Activated gamma-delta T cell treated with anti-CD3 and anti-CD28 coated beads, Interleukin-2, amount 50 U/mL, for 16 hours (primary cell): ENCODE results near the gene PLEKHA4.

Experiments used
- DNase-seq: peaks from one replicate; pipeline ENCODE4 v3.0.0-alpha.2; 2020; ENCODE audit warnings: low read depth

PLEKHA4 gene

DNA sequence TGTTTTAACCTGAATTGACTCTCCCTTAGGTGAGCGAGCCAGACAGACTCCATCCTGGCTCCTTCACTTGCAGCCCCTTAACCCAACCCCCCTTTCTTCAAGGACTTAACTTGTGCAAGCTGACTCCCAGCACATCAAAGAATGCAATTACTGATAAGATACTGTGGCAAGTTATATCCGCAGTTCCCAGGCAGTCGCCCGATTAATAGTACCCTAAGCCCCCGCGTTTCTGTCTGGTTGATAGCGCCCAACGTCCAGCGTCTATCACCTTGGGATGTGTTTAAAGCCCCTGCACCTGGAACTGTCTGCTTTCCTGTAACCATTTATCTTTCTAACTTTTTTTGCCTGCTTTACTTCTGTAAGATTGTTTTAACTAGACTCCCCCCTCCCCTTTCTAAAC, 38.3 kb downstream of the PLEKHA4 start:
- no peak for DNase-seq

DNA sequence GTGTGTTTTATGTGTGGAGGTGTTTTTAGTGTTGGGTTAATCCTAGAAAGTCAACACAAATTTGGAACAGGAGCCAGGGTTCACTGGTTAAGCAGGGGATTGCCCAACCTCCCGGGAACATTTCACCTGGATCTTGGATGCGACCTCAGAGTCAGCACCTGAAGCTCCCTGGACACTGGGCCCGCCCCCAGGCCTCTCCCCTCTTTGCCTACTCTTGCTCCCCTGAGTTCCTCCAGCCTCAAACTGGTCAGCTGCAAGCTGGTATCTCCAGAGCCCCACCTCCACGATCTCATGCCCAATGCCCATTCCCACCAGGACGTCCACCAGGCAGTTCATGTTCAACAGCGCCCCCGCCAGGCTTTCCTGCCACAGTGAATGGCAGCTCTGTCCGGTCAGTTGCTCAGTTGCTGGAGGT, 41.8 kb downstream of the PLEKHA4 start:
- DNase-seq, result no peak

DNA sequence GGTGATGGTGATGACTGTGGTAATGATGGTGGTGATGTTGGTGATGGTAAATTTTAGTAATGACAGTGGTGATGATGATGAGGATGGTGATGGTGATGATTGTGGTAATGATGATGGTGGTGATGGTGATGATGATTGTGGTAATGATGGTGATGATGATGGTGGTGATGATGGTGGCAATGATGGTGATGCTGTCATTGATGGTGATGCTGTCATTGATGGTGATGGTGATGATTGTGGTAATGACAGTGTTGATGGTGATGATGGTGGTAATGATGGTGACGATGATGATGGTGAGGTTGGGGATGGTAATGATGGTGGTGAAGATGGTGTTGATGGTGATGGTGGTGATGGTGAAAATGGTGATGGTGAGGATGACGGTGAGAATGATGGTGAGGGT, 45.9 kb downstream of the PLEKHA4 start:
- no peak for DNase-seq

DNA sequence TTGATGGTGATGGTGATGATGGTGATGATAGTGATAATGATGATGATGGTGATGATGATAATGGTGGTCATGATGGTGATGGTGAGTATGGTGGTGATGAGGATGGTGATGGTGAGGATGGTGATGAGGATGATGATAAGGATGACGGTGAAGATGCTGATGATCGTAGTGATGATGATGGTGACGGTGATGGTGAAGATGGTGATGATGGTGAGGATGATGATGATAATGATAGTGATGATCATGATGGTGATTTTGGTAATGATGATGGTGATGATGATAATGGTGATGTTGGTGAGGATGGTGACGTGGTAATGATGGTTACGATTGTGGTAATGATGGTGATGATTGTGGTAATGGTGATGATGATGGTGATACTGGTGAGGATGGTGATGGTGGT, 46.8 kb downstream of the PLEKHA4 start:
- no peak for DNase-seq

DNA sequence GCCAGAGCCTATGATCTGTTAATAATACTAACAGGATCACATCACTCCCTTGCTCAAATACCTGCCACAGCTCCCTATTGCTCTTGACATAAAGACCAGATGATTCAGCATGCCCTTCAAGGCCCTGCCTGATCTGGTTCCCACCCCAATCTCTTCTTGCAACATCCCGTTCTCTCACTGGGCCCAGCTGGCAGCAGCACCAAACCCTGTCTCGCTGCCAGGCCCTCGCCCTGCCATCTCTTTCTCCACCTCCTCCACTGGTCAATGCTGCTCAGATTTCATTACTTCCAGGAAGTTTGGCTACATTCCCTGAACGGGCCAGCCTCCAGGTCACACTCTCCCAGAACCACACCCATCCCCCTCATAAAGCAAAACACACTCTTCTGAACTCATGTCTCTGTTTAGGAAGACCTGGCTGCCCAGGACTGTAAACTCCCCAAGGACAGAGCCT, 49.0 kb downstream of the PLEKHA4 start:
- DNase-seq, result no peak

DNA sequence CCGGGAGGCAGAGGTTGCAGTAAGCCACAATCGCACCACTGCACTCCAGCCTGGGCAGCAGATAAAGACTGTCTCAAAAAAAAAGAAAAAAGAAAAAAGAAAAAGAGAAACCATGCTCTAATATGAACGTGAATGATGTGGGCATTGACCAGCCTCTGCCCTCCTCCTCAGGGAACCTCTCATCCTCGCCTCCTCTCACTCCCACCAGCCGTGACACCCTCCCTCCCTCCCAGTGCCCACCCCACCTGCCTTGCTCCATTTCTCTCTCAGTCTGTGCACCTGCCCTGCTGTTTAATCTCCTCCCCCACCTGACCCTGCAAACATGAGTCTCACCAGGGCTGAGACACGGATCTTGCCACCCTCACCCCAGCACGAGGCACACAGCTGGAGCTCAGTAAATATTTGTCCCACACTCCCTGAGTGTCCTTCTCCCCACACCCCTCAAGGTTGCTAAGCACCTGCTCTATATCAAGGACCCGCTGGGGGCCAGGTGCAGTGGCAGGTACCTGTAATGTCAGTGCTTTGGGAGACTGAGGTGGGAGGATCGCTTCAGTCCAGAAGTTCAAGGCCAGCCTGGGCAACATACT, 50.1 kb downstream of the PLEKHA4 start:
- no peak for DNase-seq

DNA sequence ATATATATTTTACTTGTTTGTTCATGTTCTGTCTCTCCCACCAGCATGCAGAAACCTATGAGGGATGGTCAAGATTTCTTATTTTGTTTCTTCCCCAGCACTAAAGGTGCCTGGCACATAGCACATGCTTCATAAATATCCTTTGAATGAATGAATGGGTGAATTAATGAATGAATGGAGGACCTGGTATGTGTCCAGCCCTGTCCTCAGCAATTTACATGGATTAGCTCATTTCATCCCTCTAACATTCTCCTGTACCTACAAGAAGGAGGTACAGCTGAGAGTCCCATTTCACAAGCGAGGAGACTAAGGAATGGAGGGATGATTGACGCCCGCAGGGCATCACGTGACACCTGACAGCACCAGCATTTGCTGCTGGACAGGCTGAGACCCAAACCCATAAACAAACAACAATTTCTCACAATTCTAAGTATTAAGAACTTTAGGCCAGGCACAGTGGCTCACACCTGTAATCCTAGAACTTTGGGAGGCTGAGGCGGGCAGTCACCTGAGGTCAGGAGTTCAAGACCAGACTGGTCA, 50.8 kb downstream of the PLEKHA4 start:
- DNase-seq, result no peak

DNA sequence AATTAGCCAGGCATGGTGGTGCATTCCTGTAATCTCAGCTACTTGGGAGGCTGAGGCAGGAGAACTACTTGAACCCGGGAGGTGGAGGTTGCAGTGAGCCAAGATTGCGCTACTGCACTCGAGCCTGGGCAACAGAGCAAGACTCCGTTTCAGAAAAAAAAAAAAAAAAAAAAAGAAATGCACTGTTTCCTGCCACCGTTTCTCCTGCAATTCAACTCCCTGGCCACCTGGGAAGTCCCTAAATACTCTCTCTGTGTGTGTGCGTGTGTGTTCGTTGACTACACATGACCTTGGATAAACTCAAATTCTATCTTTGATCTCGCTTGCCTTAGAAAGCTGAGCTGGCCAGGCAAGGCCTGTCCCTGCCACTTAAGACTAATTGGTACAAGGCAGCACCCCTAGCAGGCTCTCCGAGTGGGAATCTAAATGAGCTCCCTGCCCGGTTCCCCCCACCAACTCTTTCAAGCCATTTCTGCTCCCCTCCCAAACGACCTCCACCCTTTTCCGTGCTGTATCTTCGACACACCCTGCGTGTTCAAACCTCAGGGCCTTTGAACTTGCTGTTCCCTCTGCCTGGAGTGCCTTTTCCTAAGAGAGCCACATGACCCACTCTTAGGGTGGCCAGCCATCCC, 52.4 kb downstream of the PLEKHA4 start:
- DNase-seq, result no peak

DNA sequence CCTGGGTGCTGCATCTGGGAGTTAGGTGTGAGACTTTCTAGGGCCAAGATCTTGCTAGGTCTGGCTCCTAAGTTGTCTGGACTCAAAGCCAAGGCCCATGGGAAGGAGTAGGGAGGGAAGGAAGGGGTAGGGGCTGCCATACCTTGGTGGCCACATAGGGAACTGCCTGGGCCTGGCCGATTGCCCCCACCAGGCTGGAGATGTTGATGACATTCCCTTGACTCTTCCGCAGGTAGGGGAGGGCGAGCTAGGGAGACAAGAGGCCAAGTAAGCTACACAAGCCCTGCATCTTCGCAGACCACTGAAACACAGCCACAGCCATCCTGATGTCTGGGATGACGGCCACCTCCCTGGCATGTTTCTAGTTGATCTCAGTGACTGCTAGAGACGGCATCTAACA, 53.5 kb downstream of the PLEKHA4 start:
- no peak for DNase-seq

DNA sequence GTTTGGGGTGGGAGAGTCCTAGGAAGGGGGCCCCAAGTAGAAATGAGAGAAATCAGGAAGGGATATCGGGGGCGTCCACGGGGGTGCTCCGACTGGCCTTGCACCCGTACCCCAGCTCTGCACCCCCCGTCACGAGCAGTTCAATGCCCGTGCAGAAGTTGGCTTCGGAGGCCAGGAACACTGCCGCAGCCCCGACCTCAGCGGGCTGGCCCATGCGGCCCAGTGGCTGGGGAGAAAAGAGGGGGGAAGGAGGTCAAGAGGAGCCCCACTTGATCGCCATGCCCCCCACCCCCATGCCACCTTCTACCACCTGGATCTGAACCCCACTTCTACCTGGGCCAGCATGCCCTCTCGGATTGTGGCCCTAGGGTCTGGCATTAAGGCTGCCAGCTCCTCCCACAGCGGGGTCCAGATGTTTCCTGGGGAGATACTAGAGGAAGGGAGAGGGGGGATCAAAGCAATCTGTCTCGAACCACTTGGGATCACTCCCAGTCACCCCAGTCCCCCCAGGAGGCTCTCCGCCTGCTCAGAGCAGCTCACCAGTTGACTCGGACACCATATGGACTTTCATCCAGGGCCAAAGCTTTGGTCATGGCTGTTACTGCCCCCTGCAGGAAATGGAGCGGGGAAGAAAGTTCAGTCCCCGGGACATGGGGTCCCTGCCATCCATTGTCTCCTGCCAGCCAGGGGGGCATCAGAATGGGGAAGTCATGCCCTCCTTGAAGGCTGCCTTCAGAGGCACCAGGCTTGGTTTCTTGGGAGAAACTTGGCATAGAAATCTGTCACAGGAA, 55.1 kb downstream of the PLEKHA4 start:
- DNase-seq, result no peak

DNA sequence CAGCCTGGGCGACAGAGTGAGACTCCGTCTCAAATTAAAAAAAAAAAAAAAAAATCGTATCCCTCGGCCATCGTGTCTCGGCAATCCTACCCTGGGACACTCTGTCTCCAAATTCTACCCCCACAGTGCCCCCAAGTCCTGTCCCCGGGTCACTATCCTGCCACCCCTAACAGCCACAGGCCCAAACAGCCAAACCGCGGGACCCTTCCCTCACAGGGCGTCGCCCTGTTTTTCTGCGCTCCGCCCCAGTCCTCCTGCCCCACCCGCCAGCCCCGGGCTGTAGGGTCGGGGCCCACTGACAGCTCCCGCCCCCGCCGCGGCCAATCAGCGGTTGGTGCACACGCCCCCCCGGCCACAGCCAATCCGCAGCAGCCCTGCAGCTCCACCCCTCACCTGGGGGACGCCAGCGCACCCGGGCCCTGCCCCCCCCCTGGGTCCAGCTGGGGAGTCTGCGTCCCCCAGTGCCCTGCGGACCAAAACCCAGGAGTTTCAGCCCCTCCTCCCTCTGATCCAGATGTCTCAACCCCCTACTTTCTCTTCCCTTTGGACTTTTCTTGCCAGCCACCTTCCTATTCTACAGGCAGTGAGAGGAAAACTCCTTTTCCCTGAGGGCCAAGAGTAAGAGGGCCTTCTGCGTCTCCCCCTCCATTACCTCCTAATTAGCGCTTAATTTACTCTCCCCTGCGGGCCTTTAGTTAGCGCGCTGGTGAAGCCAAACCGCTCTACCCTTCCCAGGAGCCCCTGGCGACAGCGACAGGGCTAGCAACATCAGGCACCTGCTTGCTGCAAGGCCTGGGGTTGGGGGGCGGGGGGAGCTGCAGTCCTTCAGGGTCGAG, 56.1 kb downstream of the PLEKHA4 start:
- peak; percentile 34 for DNase-seq

DNA sequence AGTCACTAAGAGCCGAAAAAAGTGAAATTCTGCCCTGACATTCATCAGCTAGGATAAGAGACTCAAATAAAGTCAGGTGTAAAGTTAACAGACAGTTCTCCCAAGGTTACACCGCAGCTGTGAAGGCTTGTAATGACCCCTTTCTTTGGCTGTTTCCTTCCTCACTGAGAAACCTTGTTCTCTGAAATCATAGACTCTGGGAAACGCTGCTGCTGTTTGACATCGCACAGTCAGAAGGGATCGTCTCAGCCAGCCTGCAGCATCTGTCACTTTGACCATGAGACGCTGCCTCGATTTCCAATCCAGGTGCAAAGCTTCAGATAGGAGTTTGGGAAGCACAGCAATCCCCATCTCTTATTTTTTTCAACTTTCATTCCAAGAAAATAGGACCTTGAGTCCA, 58.3 kb downstream of the PLEKHA4 start:
- no peak for DNase-seq

DNA sequence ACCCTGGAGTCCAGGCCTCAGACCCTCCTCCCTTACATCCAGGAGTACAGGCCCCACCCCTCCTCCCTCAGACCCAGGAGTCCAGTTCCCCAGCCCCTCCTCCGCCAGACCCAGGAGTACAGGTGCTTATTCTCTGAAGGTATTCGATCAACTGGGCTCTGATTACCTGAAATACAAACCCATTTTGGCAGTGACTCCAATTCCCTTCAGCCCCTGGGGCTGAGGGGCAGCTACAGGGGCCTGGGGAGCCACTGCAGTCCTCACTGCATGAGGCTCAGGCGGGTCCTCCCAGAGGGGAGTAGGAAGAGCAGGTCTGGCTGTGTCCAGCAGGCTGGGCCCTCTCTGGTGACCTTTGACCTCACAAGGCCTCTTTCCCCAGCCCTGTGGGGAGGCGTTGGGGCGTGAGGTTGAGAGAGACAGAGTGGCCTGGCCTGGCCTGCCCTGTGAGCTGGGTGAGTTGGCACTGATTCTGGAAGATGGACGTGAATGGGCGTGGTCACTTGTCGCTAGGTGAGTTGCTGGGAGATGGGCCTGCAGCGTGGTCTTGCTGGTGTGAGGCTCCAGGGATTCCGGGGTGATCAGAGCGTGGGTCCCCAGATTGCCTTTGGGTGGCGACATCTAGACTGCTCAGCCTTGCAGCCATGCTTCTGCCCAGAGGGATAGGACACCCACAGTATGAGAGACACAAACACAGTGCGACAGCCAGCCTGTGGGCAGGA, 60.7 kb downstream of the PLEKHA4 start:
- no peak for DNase-seq

DNA sequence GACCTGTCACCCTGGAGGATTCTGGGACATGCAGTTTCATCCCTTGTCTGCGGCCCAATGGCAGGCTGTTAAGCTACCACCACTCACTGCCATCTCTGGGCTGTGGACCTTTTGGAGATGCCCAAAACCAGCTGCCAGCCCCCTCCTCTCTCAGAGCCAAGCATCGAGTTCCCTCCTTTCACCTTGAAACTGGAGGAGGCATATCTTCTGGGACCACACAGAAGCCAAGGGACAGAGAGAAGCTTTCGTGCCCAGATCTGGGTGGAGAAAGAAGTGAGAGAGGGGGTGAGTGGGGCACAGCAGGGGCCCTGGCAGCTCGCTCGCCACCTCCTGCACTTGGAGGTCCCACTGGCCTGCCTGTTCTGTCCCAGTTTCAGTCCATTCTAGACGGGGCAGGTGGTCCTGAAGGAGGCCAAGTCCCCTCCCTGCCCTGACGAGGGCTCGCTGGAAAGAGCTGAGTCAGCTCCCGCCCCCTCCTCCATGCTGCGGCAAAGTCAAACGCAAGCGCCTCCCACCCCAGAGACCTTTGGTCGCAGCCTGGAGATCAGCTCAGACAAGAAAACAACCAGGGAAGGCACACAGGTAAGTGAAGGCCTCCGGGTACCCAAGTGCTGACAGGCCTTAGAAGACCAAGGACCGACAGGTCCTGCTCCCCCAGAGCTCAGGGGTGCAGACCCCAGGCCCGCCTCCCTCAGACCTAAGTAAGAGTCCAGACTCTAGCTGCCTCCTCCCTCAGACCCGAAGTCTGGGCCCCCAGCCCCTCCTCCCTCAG, 61.4 kb downstream of the PLEKHA4 start:
- DNase-seq, result no peak

DNA sequence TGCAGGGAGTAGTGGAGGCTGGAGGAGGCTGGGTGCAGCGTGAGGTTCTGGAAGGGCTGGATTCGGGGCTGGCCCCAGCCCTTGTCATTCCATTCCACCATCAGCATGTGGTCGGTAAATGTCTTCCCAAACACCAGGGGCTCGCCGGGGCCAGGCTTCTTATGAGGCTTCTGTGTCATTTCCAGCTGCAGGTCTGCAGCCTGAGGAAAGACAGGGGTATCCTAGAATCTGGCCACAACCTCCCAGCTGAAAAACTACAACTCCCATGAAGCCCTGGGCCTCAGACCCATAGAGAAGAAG, 61.9 kb downstream of the PLEKHA4 start:
- no peak for DNase-seq

DNA sequence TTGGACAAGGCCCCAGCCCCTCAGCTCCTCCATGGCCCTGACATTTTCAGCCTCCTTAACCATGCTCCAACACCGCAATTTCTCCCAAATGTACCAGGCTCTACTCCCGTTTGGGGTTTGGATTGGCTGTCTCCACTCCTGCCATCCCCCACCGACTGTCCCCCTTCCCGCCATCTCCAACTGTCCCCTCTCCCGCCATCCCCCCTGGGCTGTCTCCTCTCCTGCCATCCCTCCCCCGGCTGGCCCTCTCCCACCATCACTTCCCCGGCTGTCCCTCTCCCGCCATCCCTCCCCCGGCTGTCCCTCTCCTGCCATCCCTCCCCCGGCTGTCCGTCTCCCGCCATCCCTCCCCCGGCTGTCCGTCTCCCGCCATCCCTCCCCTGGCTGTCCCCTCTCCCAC, 63.0 kb downstream of the PLEKHA4 start:
- no peak for DNase-seq

DNA sequence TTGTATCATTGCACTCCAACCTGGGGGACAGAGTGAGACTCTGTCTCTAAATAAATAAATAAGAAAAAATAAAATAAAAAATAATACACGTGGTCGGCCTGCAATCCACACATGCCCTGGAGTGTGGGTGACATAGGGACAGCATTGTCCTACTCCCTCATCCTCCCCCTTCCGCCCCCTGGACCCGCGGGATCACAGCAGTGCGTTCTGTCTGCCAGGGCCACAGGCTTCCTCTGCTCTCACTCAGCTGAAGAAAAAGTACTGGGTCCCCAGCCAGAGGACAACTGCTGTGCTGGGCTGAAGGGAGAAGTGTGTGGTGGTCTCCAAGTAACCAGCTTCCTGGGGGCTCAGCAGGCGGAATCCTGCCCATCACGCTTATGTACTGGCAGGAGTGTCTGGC, 63.9 kb downstream of the PLEKHA4 start:
- DNase-seq, result no peak

DNA sequence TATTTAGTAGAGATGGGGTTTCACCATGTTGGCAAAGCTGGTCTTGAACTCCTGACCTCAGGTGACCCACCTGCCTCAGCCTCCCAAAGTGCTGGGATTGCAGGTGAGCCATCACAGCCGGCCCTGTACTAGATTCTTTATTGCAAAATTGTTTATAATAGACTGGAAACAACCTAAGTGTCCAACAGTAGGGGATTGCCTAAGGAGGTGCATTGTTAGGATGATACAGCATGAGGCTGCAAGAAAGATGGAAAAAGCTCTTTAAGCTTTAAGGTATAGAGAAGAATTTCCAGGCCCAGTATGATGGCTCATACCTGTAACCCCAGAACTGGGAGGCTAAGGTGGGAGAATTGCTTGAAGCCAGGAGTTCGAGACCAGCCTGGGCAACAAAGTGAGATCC, 65.8 kb downstream of the PLEKHA4 start:
- no peak for DNase-seq

DNA sequence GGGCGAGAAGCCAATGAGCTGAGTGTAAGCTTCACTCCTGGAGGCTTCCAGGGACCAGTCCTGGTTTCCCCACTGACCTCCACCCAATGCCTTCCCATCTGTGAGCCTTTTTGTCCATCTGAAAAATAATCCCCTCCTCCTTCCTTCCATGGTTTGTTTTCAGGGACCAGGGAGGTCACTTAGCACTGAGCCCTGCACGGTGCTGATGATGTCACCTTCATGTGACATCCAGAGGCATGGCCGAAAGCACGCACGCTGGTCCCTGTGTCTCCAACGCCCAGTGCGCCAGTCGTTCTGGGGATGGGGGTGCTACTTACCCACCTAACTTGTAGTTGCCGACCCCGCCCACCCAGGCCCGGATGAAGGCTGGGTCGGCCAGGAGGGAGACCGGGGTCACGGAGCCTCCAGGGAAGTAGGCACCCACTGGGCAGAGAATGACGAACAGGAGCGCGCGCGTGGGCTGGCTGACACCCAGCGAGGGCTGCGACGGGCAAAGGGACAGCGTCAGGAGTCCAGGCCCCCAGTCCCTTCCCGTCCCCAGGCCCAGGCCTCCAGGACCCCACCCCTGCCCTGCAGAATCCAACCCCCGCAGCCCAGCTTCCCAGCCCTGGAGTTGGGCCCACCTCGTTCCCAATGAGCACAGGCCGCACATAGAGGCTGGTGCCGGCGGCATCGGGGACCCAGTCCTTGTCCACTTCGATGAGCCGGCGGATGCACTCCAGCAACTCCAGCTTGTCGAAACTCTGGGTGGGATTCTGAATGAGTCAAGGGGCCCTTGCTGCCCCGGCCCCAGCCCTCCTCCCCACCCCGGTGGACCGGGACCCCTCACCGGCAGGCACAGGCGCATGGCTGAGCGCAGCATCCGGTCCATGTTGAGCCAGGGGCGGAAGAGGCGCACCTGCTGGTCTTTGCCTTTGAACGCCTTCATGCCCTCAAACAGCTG, 68.8 kb downstream of the PLEKHA4 start:
- no peak for DNase-seq

DNA sequence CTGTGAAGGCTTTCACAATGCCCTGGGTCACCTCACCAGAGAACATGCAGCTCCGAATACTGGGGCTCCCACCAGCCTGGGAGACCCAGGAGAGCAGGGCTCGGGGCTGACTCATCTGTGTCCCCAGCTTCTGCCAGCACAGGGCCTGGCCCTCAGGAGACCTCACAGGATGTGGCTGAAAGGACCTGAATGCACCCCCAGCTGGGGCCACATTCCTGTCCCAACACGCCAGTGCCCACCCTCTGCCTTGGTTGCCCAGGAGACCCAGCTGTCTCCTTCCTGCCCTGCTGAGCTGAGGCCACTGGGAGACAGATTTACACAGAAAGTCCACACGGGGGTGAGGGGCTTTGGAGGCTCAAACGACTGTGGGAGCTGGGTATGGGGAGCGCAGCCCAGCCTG, 69.5 kb downstream of the PLEKHA4 start:
- no peak for DNase-seq
